A549 (cell line): ENCODE data around the gene ECI1.

Experiments
- CTCF ChIP-seq: fragments of >200 bp; sonication (Bioruptor Twin); formaldehyde crosslinking; IDR thresholded peaks from 3 replicates; pipeline ENCODE4 v1.5.1; 2016
- ELK1 ChIP-seq: fragments of 150-350 bp; IDR thresholded peaks from 2 replicates; pipeline ENCODE4 v1.6.1; 2014; ENCODE audit warnings: low read depth, mild to moderate bottlenecking, low read length
- MYC ChIP-seq: IDR thresholded peaks from 2 replicates; pipeline ENCODE4 v1.6.1; 2012; ENCODE audit warnings: mild to moderate bottlenecking, inconsistent platforms, low read length, improper control_type of control experiment, borderline replicate concordance
- PHF8 ChIP-seq: fragments of 200-600 bp; sonication (generic); IDR thresholded peaks from 2 replicates; pipeline ENCODE4 v1.6.1; 2016; ENCODE audit warnings: low read depth, mild to moderate bottlenecking, antibody characterized with exemption, moderate library complexity, borderline replicate concordance
- POLR2A ChIP-seq: IDR thresholded peaks from 2 replicates; pipeline ENCODE4 v1.6.1; 2012; ENCODE audit warnings: mild to moderate bottlenecking, low read length
- REST ChIP-seq: fragments of 200-600 bp; sonication (generic); IDR thresholded peaks from 2 replicates; pipeline ENCODE4 v1.6.1; 2016; ENCODE audit warnings: antibody characterized with exemption, mild to moderate bottlenecking, moderate library complexity

- TF ChIP-seq CTCF (no peak), MYC (no peak), ELK1 (no peak), REST (peak; percentile 54; the same call in 1 of the 2 replicates), POLR2A (no peak), PHF8 (no peak)
Measured at GRCh38 chr16:2280981-2281542, 29.7 kb upstream of the ECI1 start.
